Measurements from ENCODE around the gene ZNHIT2.

DNA sequence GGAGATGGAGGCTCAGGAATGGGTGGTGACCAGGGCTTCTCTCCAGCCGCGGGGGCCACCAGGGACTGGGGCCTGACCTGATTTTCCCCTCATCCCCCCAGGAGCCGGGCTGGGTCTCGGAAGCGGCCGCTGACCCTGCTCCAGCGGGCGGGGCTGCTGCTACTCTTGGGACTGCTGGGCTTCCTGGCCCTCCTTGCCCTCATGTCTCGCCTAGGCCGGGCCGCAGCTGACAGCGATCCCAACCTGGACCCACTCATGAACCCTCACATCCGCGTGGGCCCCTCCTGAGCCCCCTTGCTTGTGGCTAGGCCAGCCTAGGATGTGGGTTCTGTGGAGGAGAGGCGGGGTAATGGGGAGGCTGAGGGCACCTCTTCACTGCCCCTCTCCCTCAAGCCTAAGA lies 29.7 kb downstream of the ZNHIT2 start:
- TF ChIP-seq POLR2AphosphoS5 (IDR thresholded peaks at IDR 0.05; ENCODE audit: low read depth) (no peak), ZNF114 (CRISPR knock-in tag; IDR thresholded peaks at IDR 0.05) (no peak), EZH2 (IDR thresholded peaks at IDR 0.05; ENCODE audit: low read depth, unreplicated experiment) (no peak), CREB1 (CRISPR knock-in tag; IDR thresholded peaks at IDR 0.05; ENCODE audit: low read depth) (no peak), EZH2phosphoT487 (IDR thresholded peaks at IDR 0.05; ENCODE audit: unreplicated experiment) (no peak), NANOG (IDR thresholded peaks at IDR 0.05; ENCODE audit: borderline replicate concordance) (no peak), ZNF331 (CRISPR knock-in tag; IDR thresholded peaks at IDR 0.05; ENCODE audit: low read depth) (no peak), JUNB (IDR thresholded peaks at IDR 0.05; ENCODE audit: unreplicated experiment) (no peak)
- TF ChIP-seq, protein P1, sequence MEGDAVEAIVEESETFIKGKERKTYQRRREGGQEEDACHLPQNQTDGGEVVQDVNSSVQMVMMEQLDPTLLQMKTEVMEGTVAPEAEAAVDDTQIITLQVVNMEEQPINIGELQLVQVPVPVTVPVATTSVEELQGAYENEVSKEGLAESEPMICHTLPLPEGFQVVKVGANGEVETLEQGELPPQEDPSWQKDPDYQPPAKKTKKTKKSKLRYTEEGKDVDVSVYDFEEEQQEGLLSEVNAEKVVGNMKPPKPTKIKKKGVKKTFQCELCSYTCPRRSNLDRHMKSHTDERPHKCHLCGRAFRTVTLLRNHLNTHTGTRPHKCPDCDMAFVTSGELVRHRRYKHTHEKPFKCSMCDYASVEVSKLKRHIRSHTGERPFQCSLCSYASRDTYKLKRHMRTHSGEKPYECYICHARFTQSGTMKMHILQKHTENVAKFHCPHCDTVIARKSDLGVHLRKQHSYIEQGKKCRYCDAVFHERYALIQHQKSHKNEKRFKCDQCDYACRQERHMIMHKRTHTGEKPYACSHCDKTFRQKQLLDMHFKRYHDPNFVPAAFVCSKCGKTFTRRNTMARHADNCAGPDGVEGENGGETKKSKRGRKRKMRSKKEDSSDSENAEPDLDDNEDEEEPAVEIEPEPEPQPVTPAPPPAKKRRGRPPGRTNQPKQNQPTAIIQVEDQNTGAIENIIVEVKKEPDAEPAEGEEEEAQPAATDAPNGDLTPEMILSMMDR (conservative IDR thresholded peaks at IDR 0.05; ENCODE audit: low read depth in 2 of 2): no peak
- TF ChIP-seq, protein P2, sequence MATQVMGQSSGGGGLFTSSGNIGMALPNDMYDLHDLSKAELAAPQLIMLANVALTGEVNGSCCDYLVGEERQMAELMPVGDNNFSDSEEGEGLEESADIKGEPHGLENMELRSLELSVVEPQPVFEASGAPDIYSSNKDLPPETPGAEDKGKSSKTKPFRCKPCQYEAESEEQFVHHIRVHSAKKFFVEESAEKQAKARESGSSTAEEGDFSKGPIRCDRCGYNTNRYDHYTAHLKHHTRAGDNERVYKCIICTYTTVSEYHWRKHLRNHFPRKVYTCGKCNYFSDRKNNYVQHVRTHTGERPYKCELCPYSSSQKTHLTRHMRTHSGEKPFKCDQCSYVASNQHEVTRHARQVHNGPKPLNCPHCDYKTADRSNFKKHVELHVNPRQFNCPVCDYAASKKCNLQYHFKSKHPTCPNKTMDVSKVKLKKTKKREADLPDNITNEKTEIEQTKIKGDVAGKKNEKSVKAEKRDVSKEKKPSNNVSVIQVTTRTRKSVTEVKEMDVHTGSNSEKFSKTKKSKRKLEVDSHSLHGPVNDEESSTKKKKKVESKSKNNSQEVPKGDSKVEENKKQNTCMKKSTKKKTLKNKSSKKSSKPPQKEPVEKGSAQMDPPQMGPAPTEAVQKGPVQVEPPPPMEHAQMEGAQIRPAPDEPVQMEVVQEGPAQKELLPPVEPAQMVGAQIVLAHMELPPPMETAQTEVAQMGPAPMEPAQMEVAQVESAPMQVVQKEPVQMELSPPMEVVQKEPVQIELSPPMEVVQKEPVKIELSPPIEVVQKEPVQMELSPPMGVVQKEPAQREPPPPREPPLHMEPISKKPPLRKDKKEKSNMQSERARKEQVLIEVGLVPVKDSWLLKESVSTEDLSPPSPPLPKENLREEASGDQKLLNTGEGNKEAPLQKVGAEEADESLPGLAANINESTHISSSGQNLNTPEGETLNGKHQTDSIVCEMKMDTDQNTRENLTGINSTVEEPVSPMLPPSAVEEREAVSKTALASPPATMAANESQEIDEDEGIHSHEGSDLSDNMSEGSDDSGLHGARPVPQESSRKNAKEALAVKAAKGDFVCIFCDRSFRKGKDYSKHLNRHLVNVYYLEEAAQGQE (IDR thresholded peaks at IDR 0.05; ENCODE audit: unreplicated experiment): no peak

All from GM23338 (cell line).